Renal pelvis (tissue), 12 donors: ENCODE measurements around the gene ITPRID1. TPM values are rescaled to one million over a fixed set of nuclear protein-coding genes. Genes with fewer than 3 reads are reported as not detected.
"Not testable (repeated sequence)": the region's sequence is repeated elsewhere in the genome, so short reads cannot be mapped to it uniquely, and the experiment has no call there.

Experiments used
- DNase-seq: peaks from one replicate; pipeline ENCODE4 v3.0.0-alpha.2; 2013
- long read RNA-seq, 16 experiments: transcript quantifications; one replicate each; lab custom pipeline, GENCODE V29; 2026
- polyA plus RNA-seq, 3 donors: library from polyadenylated mRNA; unstranded; fragments of 120-200 nt; gene quantifications; one replicate each; pipeline ENCODE4 v1.2.1, GENCODE V29; 2013; ENCODE audit not compliant: insufficient read length in 3 of 3

The ITPRID1 gene
- not detected for polyA plus RNA-seq
- long read RNA-seq, donor 1, result 0 reads
- long read RNA-seq, donor 2, result 0 reads
- long read RNA-seq, donor 3, result 0 reads
- long read RNA-seq, donor 4, result 0 reads
- long read RNA-seq, donor 5, result 0 reads
- long read RNA-seq, donor 6, result 0 reads
- long read RNA-seq, donor 7, result 0 reads
- long read RNA-seq, donor 8, result 0 reads
- long read RNA-seq, donor 9, result 0 reads
- long read RNA-seq, donor 10, result 0 reads
- long read RNA-seq, donor 11, result 0 reads
- long read RNA-seq, donor 12, result 0 reads
- long read RNA-seq, donor 13, result 0 reads
- long read RNA-seq, donor 14, result 0 reads
- long read RNA-seq, donor 15, result 0 reads
- long read RNA-seq, donor 16, result 0 reads

DNA sequence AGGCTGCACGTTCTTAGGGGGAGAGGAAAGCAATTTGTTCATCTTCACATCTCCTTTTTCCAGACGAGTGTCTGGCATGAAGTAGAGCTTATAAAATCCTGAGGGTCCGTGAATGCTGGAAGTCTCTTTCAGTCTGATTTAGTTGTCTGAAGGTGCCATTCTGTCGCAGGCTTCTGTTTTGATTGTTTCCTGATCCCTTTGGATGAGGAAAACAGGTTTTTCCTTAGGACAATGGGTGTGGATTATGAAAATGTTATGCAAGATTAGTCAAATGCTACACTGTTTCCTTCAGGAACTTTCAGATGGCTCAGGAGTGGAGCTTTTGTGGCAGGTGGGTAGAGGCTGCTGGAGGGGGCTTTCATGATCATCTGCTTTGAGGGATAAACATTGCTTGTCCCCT is at the start of gene ITPRID1:
TSS of gene ITPRID1 (plus strand) at position 301 of the 400 bp plus-strand sequence. CDS start 38,935 bp downstream, outside the sequence.
- no peak for DNase-seq

DNA sequence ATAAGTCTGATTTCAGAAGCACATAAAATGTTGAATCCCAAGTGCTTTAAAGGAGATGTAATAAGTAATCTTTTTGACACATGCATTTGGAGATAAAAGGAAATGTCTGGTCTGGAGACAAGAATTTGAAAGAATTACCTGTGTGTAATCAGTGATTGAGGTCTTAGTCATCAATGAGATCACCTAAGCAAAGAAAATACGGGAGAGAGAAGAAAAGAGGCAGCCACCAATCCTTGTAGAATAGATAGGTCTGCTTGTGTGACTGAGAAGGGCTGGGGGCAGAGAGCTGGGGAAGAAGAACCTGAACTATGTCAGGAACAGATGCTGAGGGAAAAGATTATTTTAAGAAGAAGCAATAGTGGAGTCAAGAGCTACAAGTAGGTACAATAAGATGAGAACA is 49.3 kb upstream of the ITPRID1 start:
- DNase-seq, result no peak

DNA sequence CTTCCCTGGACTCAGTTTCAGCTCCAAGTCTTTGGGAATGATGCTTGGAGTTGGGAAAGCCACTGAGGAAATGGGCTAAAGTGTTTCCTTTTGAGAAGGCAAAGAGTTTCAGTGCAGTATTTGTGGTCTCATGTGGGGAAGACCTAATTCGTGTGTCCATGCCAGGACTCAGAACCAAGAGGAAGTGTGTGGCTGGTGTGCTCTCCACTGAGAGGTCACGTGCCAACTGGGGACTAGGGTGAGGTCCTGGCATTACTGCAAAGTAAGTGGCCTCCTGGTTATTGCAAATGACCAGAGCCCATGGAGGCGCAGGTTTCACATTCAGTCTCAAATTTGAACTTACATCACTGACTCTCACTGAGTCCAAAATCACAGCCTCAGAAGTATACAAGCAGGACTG is 48.6 kb upstream of the ITPRID1 start:
- no peak for DNase-seq

DNA sequence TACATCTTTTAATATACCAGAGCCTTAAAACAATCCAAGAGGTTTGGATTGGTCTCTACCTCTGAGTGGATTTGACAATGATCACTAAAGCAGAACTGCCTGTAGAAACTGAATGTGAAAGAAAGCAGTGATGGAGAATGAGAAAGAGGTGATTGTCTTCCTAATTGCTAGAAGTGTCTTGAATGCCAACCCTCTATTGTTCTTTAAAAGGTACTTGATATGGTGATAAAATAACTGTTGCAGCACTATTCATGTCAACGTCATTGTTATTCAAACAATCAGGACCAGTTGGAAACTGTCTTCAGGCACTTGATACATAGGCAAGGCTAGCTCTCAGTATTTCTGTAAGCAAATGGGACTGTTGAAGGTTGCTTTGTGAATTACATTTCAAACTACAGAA is 47.9 kb upstream of the ITPRID1 start:
- DNase-seq, result no peak

- not testable (repeated sequence) for DNase-seq
These were observed 43.0 kb upstream of the ITPRID1 start for GRCh38 chr7:31470883-31471282.

DNA sequence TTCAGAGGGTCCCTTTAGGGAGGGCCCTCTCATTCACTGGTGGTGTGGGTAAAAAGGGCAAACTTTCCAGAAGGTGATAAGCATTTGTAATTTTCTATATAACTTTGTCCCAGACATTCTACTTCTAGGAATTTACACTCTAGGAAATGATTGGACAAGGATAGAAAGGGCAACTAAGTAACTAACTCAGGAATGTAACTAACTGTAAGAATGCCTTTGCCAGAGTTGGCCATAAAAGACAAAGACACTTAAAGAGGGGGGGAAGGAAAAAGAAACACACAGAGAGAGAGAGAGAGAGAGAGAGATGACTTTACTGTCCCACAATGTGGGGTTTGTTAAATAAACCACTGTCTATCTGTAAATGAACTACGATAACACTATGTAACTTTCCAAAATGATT is 38.5 kb upstream of the ITPRID1 start:
- no peak for DNase-seq

DNA sequence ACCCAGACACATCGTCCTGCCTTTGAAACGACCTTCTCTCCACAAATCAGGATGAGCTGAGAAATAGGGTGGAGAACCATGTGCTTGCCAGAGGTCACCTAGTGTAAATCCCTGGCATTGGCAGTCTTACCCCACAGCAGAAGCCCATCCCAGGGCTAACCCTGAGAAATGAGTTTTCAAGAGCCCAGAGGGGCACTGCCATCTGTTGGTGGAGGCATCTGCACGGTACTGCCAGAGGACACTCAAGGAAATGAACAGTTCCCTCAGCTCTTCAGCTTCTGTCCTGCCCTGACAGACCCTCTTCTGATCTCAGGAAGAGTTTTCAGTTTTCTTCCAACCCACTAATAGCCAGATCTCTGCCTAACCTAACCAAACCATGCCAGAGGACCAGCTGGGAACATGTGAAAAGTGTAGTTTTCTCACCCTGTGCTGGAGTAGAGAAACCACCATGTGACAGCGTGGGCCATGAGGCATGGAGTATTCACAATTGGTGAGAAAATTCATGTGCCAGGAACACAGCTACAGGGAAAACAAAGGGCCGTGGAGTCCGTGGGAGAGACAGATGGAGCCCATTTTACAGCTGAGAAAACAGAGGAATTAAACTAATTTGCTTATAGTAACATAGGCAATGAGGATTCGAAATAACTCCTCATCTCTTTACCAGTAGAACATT is 37.7 kb upstream of the ITPRID1 start:
- no peak for DNase-seq

GRCh38 chr7:31476941-31477677 is 36.8 kb upstream of the ITPRID1 start:
- DNase-seq, result no peak

- no peak for DNase-seq
These were observed 35.9 kb upstream of the ITPRID1 start for GRCh38 chr7:31478018-31478417.

GRCh38 chr7:31478721-31479120 is 35.2 kb upstream of the ITPRID1 start:
- DNase-seq, result no peak

- no peak for DNase-seq
These were observed 26.8 kb upstream of the ITPRID1 start for GRCh38 chr7:31487071-31487470.

- no peak for DNase-seq
These were observed 26.4 kb upstream of the ITPRID1 start for GRCh38 chr7:31487476-31487875.

DNA sequence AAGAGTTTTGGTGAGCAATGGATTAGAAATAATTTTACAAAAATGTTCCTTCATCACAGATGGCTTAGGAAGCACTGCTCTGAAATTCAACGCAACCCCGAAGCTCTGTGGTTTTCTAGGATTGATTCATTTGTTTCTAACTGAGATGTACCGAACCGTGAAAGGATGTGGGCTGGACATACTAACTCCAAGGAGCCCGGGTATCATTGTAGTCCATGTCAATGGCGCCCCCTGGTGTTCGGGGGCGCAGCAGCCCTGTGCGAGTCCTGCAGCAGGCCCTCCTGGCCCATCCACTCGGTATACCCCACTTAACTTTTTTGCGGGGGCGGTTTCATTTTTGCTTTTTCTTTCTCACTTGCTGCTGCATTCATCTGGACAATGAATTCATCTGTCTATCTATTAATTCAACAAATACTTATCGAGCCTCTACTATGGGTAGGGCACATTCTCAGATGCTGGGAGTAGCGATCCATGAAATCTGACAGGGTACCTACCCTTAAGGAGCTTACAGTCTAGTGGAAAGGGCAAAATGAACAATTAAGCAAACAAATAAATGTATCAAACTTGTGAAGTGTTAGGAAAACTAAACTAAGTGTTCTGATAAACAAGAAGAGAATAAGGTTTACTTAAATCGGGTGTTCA is 25.2 kb upstream of the ITPRID1 start:
- DNase-seq, result no peak

- DNase-seq, result no peak
These were observed 23.0 kb upstream of the ITPRID1 start for GRCh38 chr7:31490796-31491314.

DNA sequence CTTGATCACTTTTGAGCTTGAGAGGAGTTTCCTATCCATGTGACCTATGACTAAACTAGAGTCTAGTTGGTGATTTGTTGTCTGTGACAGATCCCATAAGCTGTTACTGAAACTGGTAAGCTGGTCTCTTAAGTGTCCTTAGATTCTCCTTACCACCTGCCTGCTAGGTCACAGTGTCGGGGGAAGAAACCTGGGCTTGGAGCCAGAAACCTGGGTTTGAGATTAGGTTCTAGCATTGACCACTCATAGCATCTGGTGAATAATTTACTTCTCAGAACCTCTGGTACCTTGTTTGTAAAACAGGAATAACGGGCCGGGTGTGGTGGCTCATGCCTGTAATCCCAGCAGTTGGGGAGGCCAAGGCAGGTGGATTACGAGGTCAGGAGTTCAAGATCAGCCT is 21.8 kb upstream of the ITPRID1 start:
- no peak for DNase-seq

DNA sequence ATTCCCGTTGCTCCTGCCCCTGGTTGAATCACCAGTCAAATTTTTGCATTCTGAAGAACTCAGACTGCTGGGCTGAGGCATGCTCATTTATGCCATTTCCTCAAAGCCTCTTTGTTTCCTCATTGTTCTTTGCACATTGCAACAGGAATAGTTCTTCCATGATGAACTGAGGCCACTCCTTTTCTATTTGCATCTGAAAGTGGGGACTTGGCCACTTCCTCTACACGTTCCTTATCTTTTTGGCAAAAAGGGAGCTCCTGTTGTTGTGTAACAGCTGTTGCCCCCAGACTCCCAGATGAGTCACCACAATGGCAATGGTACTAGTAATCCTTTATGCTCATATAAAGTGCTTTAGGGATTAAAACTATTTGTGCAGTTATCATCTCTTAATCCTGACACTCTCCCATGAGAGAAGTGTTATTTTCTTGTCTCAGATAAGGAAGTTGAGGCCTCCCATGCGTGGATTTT is 20.1 kb upstream of the ITPRID1 start:
- DNase-seq, result no peak

GRCh38 chr7:31494421-31494820 is 19.5 kb upstream of the ITPRID1 start:
- DNase-seq, result no peak

- no peak for DNase-seq
These were observed 18.2 kb upstream of the ITPRID1 start for GRCh38 chr7:31495653-31496052.

DNA sequence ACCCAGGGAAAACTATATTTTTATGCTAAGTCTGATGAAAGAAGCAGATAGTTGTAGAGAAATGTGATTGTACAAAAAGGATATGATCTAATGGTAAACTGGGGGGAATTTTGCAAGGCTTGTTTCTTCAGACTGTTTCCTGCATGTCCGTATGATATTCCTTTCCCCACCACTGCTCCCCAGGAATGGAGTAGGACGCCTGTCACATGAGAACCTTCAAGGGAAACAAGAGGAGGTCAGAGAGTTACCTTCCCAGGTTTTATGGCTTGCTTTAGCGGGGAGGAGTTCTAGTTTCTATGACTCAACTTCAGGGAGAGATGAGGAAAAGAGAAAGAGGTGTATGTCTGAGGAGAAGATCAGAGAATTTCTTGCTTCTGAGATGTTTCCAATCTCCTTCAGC is 16.4 kb upstream of the ITPRID1 start:
- DNase-seq, result peak; percentile 51

DNA sequence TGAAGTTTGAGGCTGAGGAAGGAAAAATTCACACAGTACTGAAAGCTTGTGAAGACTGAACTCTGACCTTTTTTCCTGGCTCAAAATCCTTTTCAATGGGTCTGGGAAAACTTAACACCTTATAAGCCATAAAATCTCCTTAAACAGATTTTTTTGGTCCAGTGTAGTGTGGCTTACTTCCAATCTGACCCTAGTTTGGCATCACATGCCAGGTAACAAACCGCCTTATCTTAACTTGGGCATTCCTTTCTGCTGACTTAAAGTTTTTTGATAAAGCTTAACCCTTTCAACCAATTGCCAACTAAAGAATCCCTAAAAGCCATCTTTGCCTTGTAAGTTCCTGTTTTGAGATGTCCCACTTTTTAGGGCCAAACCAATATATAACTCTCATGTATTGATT is 13.2 kb upstream of the ITPRID1 start:
- DNase-seq, result no peak

- DNase-seq, result no peak
These were observed 5.1 kb upstream of the ITPRID1 start for GRCh38 chr7:31508823-31509222.

- no peak for DNase-seq
These were observed 1.7 kb upstream of the ITPRID1 start for GRCh38 chr7:31512166-31512565.
